ENCODE results near the gene POLR3C. TPM values are rescaled to one million over a fixed set of nuclear protein-coding genes. Genes with fewer than 3 reads are reported as not detected.
A peak's percentile ranks its signal among the peaks of the same experiment; 100 is the strongest.

Gene POLR3C
- total RNA-seq, 2 donors from 2014 or later = 57.3 to 70.3 TPM

- no peak for ATAC-seq (replicated peaks in 1 of 2)
- DNase-seq = no peak
- peaks cover 31% of the 10 kb centered on the region for H3K27me3 Mint-ChIP-seq (ENCODE audit: low read depth)
- H3K4me3 Mint-ChIP-seq = peak overlapping the region; percentile 44 to 54
- H3K4me1 Mint-ChIP-seq (ENCODE audit: low read depth) = peaks cover 17% of the 10 kb centered on the region
- H3K36me3 Mint-ChIP-seq (ENCODE audit: insufficient read depth in 2 of 2) = no peaks in the 10 kb centered on the region
- H3K9me3 Mint-ChIP-seq = no peaks in the 10 kb centered on the region
- H3K27ac Mint-ChIP-seq = no peak overlapping the region
Measured at GRCh38 chr1:145886816-145887215, 62.8 kb downstream of the POLR3C start.

GRCh38 chr1:145887631-145888030, 63.6 kb downstream of the POLR3C start:
- H3K9me3 Mint-ChIP-seq = no peaks in the 10 kb centered on the region

GRCh38 chr1:145889722-145890121, 65.7 kb downstream of the POLR3C start:
- H3K4me1 Mint-ChIP-seq (ENCODE audit: low read depth) = peaks cover 14% of the 10 kb centered on the region
- peaks cover 10% of the 10 kb centered on the region for H3K27me3 Mint-ChIP-seq (ENCODE audit: low read depth)
- no peak for ATAC-seq (replicated peaks in 1 of 2)
- no peaks in the 10 kb centered on the region for H3K36me3 Mint-ChIP-seq (ENCODE audit: insufficient read depth in 2 of 2)
- H3K9me3 Mint-ChIP-seq = no peaks in the 10 kb centered on the region
- H3K4me3 Mint-ChIP-seq = no peak overlapping the region
- DNase-seq = no peak
- H3K27ac Mint-ChIP-seq = no peak overlapping the region

More at GRCh38 chr1:145887631-145888030, 63.6 kb downstream of the POLR3C start:
- no peak overlapping the region for H3K27ac Mint-ChIP-seq
- peaks cover 29% of the 10 kb centered on the region for H3K27me3 Mint-ChIP-seq (ENCODE audit: low read depth)
- H3K4me1 Mint-ChIP-seq (ENCODE audit: low read depth) = peaks cover 17% of the 10 kb centered on the region
- H3K4me3 Mint-ChIP-seq = no peak overlapping the region
- no peaks in the 10 kb centered on the region for H3K36me3 Mint-ChIP-seq (ENCODE audit: insufficient read depth in 2 of 2)
- ATAC-seq (replicated peaks in 1 of 2) (no peak), DNase-seq (no peak)

GRCh38 chr1:145891143-145891542, 67.1 kb downstream of the POLR3C start:
- Mint-ChIP-seq H3K4me1 (ENCODE audit: low read depth) (peaks cover 4% of the 10 kb centered on the region), H3K36me3 (ENCODE audit: insufficient read depth in 2 of 2) (no peaks in the 10 kb centered on the region), H3K4me3 (no peak overlapping the region), H3K27ac (no peak overlapping the region), H3K27me3 (ENCODE audit: low read depth) (no peaks in the 10 kb centered on the region), H3K9me3 (no peaks in the 10 kb centered on the region)
- DNase-seq (no peak), ATAC-seq (replicated peaks in 1 of 2) (no peak)

GRCh38 chr1:145891587-145892485, 67.8 kb downstream of the POLR3C start:
- Mint-ChIP-seq H3K4me1 (ENCODE audit: low read depth) (no peaks in the 10 kb centered on the region), H3K27ac (no peak overlapping the region), H3K9me3 (no peaks in the 10 kb centered on the region), H3K4me3 (no peak overlapping the region), H3K27me3 (ENCODE audit: low read depth) (no peaks in the 10 kb centered on the region), H3K36me3 (ENCODE audit: insufficient read depth in 2 of 2) (no peaks in the 10 kb centered on the region)
- DNase-seq (peak; percentile 49 to 57), ATAC-seq (replicated peaks in 1 of 2) (peak; percentile 65 to 71)

GRCh38 chr1:145892486-145893087, 68.6 kb downstream of the POLR3C start:
- Mint-ChIP-seq H3K9me3 (no peaks in the 10 kb centered on the region), H3K36me3 (ENCODE audit: insufficient read depth in 2 of 2) (no peaks in the 10 kb centered on the region), H3K27me3 (ENCODE audit: low read depth) (no peaks in the 10 kb centered on the region), H3K4me3 (no peak overlapping the region), H3K4me1 (ENCODE audit: low read depth) (no peaks in the 10 kb centered on the region), H3K27ac (no peak overlapping the region)
- DNase-seq (no peak), ATAC-seq (replicated peaks in 1 of 2) (no peak)

DNA sequence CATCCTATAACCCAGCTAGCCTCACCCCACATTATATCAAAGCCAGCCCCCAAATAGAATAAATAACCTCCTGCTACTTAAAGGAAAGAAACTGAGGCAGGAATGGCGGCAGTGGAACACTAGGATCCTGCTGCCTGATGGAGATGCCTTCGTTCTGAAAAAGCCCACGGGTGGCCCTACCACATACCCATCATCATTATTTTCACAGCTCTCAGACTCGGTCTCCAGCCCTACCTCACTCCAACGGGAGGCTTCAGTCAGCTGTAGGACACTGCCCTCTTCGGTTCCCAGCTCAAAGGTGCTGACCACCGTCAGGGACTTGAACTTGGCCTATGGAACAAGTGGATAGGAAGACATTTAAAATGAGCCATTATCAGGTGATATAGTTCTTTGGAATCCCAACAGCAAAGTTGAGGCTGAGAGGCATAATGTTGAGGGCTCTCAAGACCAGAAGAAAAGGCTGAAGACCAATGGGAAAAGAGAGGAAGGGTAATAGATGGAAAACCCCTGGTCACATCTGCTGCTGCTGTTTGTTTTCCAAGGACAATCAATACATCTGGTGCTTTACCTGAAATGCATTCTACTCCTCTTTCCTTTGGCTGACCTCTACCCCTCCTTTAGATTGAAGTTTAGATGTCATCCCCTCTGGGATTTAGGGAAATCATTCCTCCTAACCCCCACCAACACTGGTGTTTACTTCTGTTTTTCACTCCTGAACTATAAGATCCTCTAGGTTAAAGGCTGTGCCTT, 69.5 kb downstream of the POLR3C start:
- no peaks in the 10 kb centered on the region for H3K4me1 Mint-ChIP-seq (ENCODE audit: low read depth)
- H3K9me3 Mint-ChIP-seq = no peaks in the 10 kb centered on the region
- no peak overlapping the region for H3K27ac Mint-ChIP-seq
- no peak overlapping the region for H3K4me3 Mint-ChIP-seq
- H3K27me3 Mint-ChIP-seq (ENCODE audit: low read depth) = no peaks in the 10 kb centered on the region
- no peaks in the 10 kb centered on the region for H3K36me3 Mint-ChIP-seq (ENCODE audit: insufficient read depth in 2 of 2)
- DNase-seq (no peak), ATAC-seq (replicated peaks in 1 of 2) (no peak)

Other genes with a start within 250 kb of the POLR3C start
- 10 to 100 TPM; 27.8 to 28.2 TPM for gene GPR89A, start 216.2 kb upstream of the POLR3C start, total RNA-seq
- gene PDZK1, start 116.8 kb upstream of the POLR3C start, total RNA-seq = under 1 TPM; 0.39 to 0.41 TPM
- under 1 TPM in 1 of 2 donors, not detected in 1; 0.29 TPM for gene CD160, start 104.7 kb upstream of the POLR3C start, total RNA-seq
- 10 to 100 TPM; 22.4 to 27.4 TPM for gene RNF115, start 105 bp upstream of the POLR3C start, total RNA-seq
- gene NUDT17, start 21.4 kb downstream of the POLR3C start, total RNA-seq = 10 to 100 TPM in 1 of 2 donors, 1 to 10 TPM in 1; 6.6 to 10.6 TPM
- 10 to 100 TPM; 30.9 to 35.6 TPM for gene PIAS3, start 34.9 kb downstream of the POLR3C start, total RNA-seq
- under 1 TPM; 0.39 to 0.41 TPM for gene ANKRD35, start 61.7 kb downstream of the POLR3C start, total RNA-seq
- 1 to 10 TPM; 1.7 to 3.5 TPM for gene ITGA10, start 85.8 kb downstream of the POLR3C start, total RNA-seq
- gene PEX11B, start 94.5 kb downstream of the POLR3C start, total RNA-seq = 10 to 100 TPM; 39.8 to 44.0 TPM
- gene RBM8A, start 103.3 kb downstream of the POLR3C start, total RNA-seq = 100 to 1,000 TPM; 238 to 244 TPM
- 10 to 100 TPM; 36.9 to 39.5 TPM for gene LIX1L, start 133.8 kb downstream of the POLR3C start, total RNA-seq
- gene ANKRD34A, start 140.4 kb downstream of the POLR3C start, total RNA-seq = 1 to 10 TPM; 2.6 to 3.6 TPM
- 10 to 100 TPM; 32.5 to 36.1 TPM for gene POLR3GL, start 140.5 kb downstream of the POLR3C start, total RNA-seq
- gene TXNIP, start 172.4 kb downstream of the POLR3C start, total RNA-seq = 100 to 1,000 TPM; 141 to 212 TPM
- not detected for gene HJV, start 197.5 kb downstream of the POLR3C start, total RNA-seq